Astrocyte (in vitro differentiated cells and primary cell): ENCODE results near the gene STIL. TPM values are rescaled to one million over a fixed set of nuclear protein-coding genes. Genes with fewer than 3 reads are reported as not detected.

Source experiments
- DNase-seq: peaks from one replicate; pipeline ENCODE4 v3.0.0-alpha.2; 2010; ENCODE audit warnings: low read depth
- FAIRE-seq: peaks from 2 replicates; lab custom pipeline; 2011; peaks lifted over from hg19 to GRCh38; lab: Jason Lieb, UNC
- H2AFZ ChIP-seq: 2 replicates; pipeline ENCODE4 v1.6.0; 2012; ENCODE audit warnings: low read depth, low read length, inconsistent platforms
- H3K27ac ChIP-seq: 2 replicates; pipeline ENCODE4 v1.5.1; 2011; ENCODE audit warnings: low read depth, low read length, inconsistent platforms
- H3K27me3 ChIP-seq: 2 replicates; pipeline ENCODE4 v1.6.0; 2011; ENCODE audit warnings: low read length, inconsistent platforms; ENCODE audit not compliant: insufficient read depth
- H3K36me3 ChIP-seq: 2 replicates; pipeline ENCODE4 v1.5.1; 2011; ENCODE audit warnings: low read length, inconsistent platforms; ENCODE audit not compliant: insufficient read depth
- H3K4me1 ChIP-seq: 2 replicates; pipeline ENCODE4 v1.5.1; 2011; ENCODE audit warnings: low read length, inconsistent platforms; ENCODE audit not compliant: insufficient read depth
- H3K4me2 ChIP-seq: 2 replicates; pipeline ENCODE4 v1.6.0; 2012; ENCODE audit warnings: low read length, inconsistent platforms
- H3K4me3 ChIP-seq: 2 replicates; pipeline ENCODE4 v1.5.1; 2011; ENCODE audit warnings: low read depth, mild to moderate bottlenecking, low read length, inconsistent platforms; ENCODE audit not compliant: insufficient read depth
- H3K79me2 ChIP-seq: 2 replicates; pipeline ENCODE4 v1.6.0; 2012; ENCODE audit warnings: mild to moderate bottlenecking, low read length, inconsistent platforms; ENCODE audit not compliant: insufficient read depth
- H3K9ac ChIP-seq: 2 replicates; pipeline ENCODE4 v1.6.0; 2012; ENCODE audit warnings: mild to moderate bottlenecking, low read length, inconsistent platforms
- H3K9me3 ChIP-seq: 2 replicates; pipeline ENCODE4 v1.5.1; 2012; ENCODE audit warnings: low read depth, mild to moderate bottlenecking, low read length, inconsistent platforms; ENCODE audit not compliant: insufficient read depth
- H4K20me1 ChIP-seq: 2 replicates; pipeline ENCODE4 v1.6.0; 2012; ENCODE audit warnings: low read length, inconsistent platforms; ENCODE audit not compliant: insufficient read depth
- H3K27ac Mint-ChIP-seq: one replicate; pipeline ENCODE4 v1.8.0; 2021; ENCODE audit warnings: mild to moderate bottlenecking, mixed read lengths; ENCODE audit not compliant: unreplicated experiment
- H3K27me3 Mint-ChIP-seq: one replicate; pipeline ENCODE4 v1.8.0; 2021; ENCODE audit warnings: low read depth, mixed read lengths; ENCODE audit not compliant: unreplicated experiment
- H3K36me3 Mint-ChIP-seq: one replicate; pipeline ENCODE4 v1.8.0; 2021; ENCODE audit warnings: low read depth, mixed read lengths; ENCODE audit not compliant: unreplicated experiment
- H3K4me1 Mint-ChIP-seq: one replicate; pipeline ENCODE4 v1.8.0; 2021; ENCODE audit warnings: low read depth, mixed read lengths; ENCODE audit not compliant: unreplicated experiment
- H3K4me3 Mint-ChIP-seq: one replicate; pipeline ENCODE4 v1.8.0; 2021; ENCODE audit warnings: mild to moderate bottlenecking, moderate library complexity, mixed read lengths; ENCODE audit not compliant: unreplicated experiment
- H3K9me3 Mint-ChIP-seq: one replicate; pipeline ENCODE4 v1.8.0; 2021; ENCODE audit warnings: mild to moderate bottlenecking, mixed read lengths; ENCODE audit not compliant: unreplicated experiment
- EZH2 ChIP-seq: IDR thresholded peaks from 2 replicates; pipeline ENCODE4 v1.6.1; 2012; ENCODE audit warnings: mild to moderate bottlenecking, low read length, inconsistent platforms; ENCODE audit not compliant: insufficient read depth
- total RNA-seq: library from RNA; stranded (reverse); gene quantifications from 2 replicates; pipeline ENCODE4 v1.2.1, GENCODE V29; 2021
- TF ChIP-seq, protein P1 (sequence below): IDR thresholded peaks from 2 replicates; pipeline ENCODE4 v1.5.1; 2011; ENCODE audit warnings: low read depth, mild to moderate bottlenecking, inconsistent platforms, low read length, moderate library complexity; ENCODE audit not compliant: insufficient read depth

STIL gene
- total RNA-seq, 1 donor from 2014 or later, result 8.8 TPM

DNA sequence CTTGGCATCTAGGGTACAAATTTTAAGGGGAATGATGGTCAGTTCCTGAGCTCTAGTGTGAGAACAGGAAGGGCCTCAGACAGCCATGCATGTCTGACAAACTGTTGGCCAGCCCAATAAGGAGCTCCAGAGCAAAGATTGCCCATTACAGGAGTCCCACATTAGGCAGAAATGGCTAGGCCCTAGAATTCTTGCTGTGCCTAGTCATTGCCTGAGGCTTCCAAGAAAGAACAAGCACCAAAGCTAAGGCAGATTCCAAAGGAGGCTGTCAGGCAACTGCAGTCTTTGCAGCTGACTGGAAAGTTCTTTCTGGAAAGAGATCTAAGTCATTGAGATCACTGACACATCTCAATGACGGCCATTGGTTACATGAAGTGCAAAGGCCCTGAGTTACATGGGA, 3.9 kb upstream of the STIL start:
- no peak overlapping the region for H3K9ac ChIP-seq
- no peak for TF ChIP-seq EZH2
- TF ChIP-seq, protein P1, sequence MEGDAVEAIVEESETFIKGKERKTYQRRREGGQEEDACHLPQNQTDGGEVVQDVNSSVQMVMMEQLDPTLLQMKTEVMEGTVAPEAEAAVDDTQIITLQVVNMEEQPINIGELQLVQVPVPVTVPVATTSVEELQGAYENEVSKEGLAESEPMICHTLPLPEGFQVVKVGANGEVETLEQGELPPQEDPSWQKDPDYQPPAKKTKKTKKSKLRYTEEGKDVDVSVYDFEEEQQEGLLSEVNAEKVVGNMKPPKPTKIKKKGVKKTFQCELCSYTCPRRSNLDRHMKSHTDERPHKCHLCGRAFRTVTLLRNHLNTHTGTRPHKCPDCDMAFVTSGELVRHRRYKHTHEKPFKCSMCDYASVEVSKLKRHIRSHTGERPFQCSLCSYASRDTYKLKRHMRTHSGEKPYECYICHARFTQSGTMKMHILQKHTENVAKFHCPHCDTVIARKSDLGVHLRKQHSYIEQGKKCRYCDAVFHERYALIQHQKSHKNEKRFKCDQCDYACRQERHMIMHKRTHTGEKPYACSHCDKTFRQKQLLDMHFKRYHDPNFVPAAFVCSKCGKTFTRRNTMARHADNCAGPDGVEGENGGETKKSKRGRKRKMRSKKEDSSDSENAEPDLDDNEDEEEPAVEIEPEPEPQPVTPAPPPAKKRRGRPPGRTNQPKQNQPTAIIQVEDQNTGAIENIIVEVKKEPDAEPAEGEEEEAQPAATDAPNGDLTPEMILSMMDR, result no peak
- H3K4me3 ChIP-seq, result no peak overlapping the region
- no peak for FAIRE-seq
- peak; percentile 90 for DNase-seq
- H3K27me3 Mint-ChIP-seq, result no peaks in the 10 kb centered on the region
- H3K4me1 Mint-ChIP-seq, result peaks cover 7% of the 10 kb centered on the region
- H3K36me3 Mint-ChIP-seq, result no peaks in the 10 kb centered on the region
- H3K79me2 ChIP-seq, result peaks cover 2% of the 10 kb centered on the region
- no peaks in the 10 kb centered on the region for H4K20me1 ChIP-seq
- no peaks in the 10 kb centered on the region for H3K36me3 ChIP-seq
- no peaks in the 10 kb centered on the region for H3K27me3 ChIP-seq
- no peaks in the 10 kb centered on the region for H3K9me3 Mint-ChIP-seq
- no peak overlapping the region for H3K4me2 ChIP-seq
- peak overlapping the region; percentile 94 for H3K27ac Mint-ChIP-seq
- no peak overlapping the region for H3K4me3 Mint-ChIP-seq
- peak overlapping the region; percentile 54 for H3K27ac ChIP-seq
- peak overlapping the region; percentile 1 for H2AFZ ChIP-seq
- no peaks in the 10 kb centered on the region for H3K4me1 ChIP-seq
- no peaks in the 10 kb centered on the region for H3K9me3 ChIP-seq

DNA sequence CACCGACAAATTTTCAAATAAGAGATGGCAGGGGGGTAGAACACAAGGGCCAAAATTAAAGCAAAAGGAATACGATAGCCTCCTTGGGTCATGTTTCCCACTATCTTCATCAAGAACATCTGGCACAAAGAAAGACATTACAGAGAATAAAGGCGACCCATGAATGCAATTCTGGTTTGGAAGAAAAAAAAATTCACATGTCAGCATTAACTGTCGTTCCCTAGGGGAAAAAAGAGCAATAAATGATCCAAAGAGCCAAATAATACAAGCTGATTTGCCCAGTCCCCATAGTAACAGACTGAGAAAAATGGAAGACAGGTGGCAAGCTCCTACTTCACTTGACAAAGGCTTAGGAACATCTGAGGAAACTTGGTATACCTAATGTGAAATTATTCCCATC, 4.5 kb downstream of the STIL start:
- Histone ChIP-seq H3K4me3 (no peak overlapping the region), H3K79me2 (peaks cover 59% of the 10 kb centered on the region), H4K20me1 (no peaks in the 10 kb centered on the region), H3K4me1 (no peaks in the 10 kb centered on the region), H2AFZ (no peak overlapping the region), H3K9me3 (no peaks in the 10 kb centered on the region), H3K27ac (no peak overlapping the region), H3K4me2 (no peak overlapping the region), H3K9ac (no peak overlapping the region), H3K36me3 (peaks cover 13% of the 10 kb centered on the region), H3K27me3 (no peaks in the 10 kb centered on the region)
- H3K27ac Mint-ChIP-seq, result no peak overlapping the region
- peaks cover 6% of the 10 kb centered on the region for H3K4me1 Mint-ChIP-seq
- no peak for FAIRE-seq
- no peaks in the 10 kb centered on the region for H3K27me3 Mint-ChIP-seq
- no peak for DNase-seq
- no peaks in the 10 kb centered on the region for H3K36me3 Mint-ChIP-seq
- TF ChIP-seq EZH2, result no peak
- TF ChIP-seq, protein P1, result no peak
- H3K4me3 Mint-ChIP-seq, result no peak overlapping the region
- no peaks in the 10 kb centered on the region for H3K9me3 Mint-ChIP-seq

DNA sequence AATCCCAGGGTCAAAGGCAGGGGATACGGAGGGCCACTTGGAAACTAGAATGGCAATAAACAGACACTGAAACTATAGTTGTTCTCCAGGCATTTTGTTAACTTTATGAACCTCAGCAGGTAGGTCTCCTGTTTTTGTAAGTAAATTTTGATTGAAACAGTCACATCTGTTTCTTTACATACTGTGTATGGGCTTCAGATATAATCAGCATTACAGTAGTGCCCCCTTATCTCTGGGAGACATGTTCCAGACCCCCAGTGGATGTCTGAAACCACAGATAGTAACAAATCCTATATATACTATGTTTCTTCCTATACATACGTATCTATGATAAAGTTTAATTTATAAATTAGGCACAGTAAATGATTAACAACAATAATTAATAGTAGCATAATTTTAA, 11.5 kb downstream of the STIL start:
- H3K27me3 ChIP-seq, result no peaks in the 10 kb centered on the region
- TF ChIP-seq EZH2, result no peak
- TF ChIP-seq, protein P1, result no peak
- H3K4me3 ChIP-seq, result no peak overlapping the region
- H4K20me1 ChIP-seq, result no peaks in the 10 kb centered on the region
- H3K9ac ChIP-seq, result no peak overlapping the region
- Mint-ChIP-seq H3K36me3 (peaks cover 10% of the 10 kb centered on the region), H3K27me3 (no peaks in the 10 kb centered on the region), H3K9me3 (no peaks in the 10 kb centered on the region), H3K27ac (no peak overlapping the region), H3K4me1 (no peaks in the 10 kb centered on the region), H3K4me3 (no peak overlapping the region)
- no peak for FAIRE-seq
- no peak for DNase-seq
- no peak overlapping the region for H3K4me2 ChIP-seq
- H2AFZ ChIP-seq, result no peak overlapping the region
- H3K4me1 ChIP-seq, result no peaks in the 10 kb centered on the region
- H3K27ac ChIP-seq, result no peak overlapping the region
- peaks cover 14% of the 10 kb centered on the region for H3K79me2 ChIP-seq
- no peaks in the 10 kb centered on the region for H3K9me3 ChIP-seq
- peaks cover 31% of the 10 kb centered on the region for H3K36me3 ChIP-seq
